ENCODE measurements around the gene EPHB2. TPM values are rescaled to one million over a fixed set of nuclear protein-coding genes. Genes with fewer than 3 reads are reported as not detected.

EPHB2 gene
- total and polyA plus RNA-seq, 2 of the 4 experiments (the other 2 are of a cell fraction) = 52.3 to 58.8 TPM

- POLR2A ChIA-PET (ENCODE audit: unreplicated experiment) = no interaction called here
- H3K4me1 ChIP-seq (ENCODE audit: control insufficient read depth, insufficient read depth, low read length) = 0 out of 2 replicates have a peak, but pooled peaks cover 1% of the 10 kb centered on the region
- H3K9me1 ChIP-seq (ENCODE audit: insufficient read depth, low read length) = no peaks in the 10 kb centered on the region
- no peak overlapping the region; the same call in 2 of the 3 replicates for H2BK15ac ChIP-seq (ENCODE audit: low read depth, low read length)
- H4K91ac ChIP-seq (ENCODE audit: insufficient read depth, low read depth, low read length) = no peak overlapping the region
- H3K4ac ChIP-seq (ENCODE audit: low read depth, low read length) = no peak overlapping the region
- TF ChIP-seq FOS (IDR thresholded peaks at IDR 0.05; ENCODE audit: low read depth, low read length) (no peak), RAD21 (IDR thresholded peaks at IDR 0.05; ENCODE audit: low read length) (no peak), POLR2A (IDR thresholded peaks at IDR 0.05; ENCODE audit: low read depth, low read length) (no peak)
- TF ChIP-seq, protein P1, sequence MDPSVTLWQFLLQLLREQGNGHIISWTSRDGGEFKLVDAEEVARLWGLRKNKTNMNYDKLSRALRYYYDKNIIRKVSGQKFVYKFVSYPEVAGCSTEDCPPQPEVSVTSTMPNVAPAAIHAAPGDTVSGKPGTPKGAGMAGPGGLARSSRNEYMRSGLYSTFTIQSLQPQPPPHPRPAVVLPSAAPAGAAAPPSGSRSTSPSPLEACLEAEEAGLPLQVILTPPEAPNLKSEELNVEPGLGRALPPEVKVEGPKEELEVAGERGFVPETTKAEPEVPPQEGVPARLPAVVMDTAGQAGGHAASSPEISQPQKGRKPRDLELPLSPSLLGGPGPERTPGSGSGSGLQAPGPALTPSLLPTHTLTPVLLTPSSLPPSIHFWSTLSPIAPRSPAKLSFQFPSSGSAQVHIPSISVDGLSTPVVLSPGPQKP (IDR thresholded peaks at IDR 0.05; ENCODE audit: borderline replicate concordance, low read depth, low read length) = no peak
- TF ChIP-seq, protein P2, sequence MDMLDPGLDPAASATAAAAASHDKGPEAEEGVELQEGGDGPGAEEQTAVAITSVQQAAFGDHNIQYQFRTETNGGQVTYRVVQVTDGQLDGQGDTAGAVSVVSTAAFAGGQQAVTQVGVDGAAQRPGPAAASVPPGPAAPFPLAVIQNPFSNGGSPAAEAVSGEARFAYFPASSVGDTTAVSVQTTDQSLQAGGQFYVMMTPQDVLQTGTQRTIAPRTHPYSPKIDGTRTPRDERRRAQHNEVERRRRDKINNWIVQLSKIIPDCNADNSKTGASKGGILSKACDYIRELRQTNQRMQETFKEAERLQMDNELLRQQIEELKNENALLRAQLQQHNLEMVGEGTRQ (IDR thresholded peaks at IDR 0.05; ENCODE audit: low read depth, low read length) = no peak
- H2BK120ac ChIP-seq (ENCODE audit: low read depth, low read length) = no peak overlapping the region
- H3K18ac ChIP-seq (ENCODE audit: low read depth, low read length) = no peak overlapping the region
- H3K27me3 ChIP-seq (ENCODE audit: control insufficient read depth, insufficient read depth, low read length) = peaks cover 2% of the 10 kb centered on the region; the same call in 1 of the 2 replicates
- WGBS, 2 experiments (ENCODE audit: extremely low coverage in 2 of 2, insufficient read length in 1 of 2) = 83% methylated on average over 2 of the region's 12 CpGs; no CpG with 5 or more reads in 1 of the 2 experiments
- no peak overlapping the region for H2AK9ac ChIP-seq (replicated peaks; ENCODE audit: low read depth, low read length, poor library complexity)
- H2AK5ac ChIP-seq (ENCODE audit: low read depth, low read length) = no peak overlapping the region
- no peak overlapping the region; a peak in 1 of 4 replicates for H4K8ac ChIP-seq (ENCODE audit: low read depth in 2 of 2, low read length in 2 of 2)
- no peaks in the 10 kb centered on the region for H3K36me3 ChIP-seq (ENCODE audit: control insufficient read depth, insufficient read depth, low read length)
- intact Hi-C loops (cut with micrococcal nuclease) (no loop called here), dilution Hi-C loops (cut with HindIII; ENCODE audit: low sequenced_read_pairs, unreplicated experiment) (no loop called here), in situ Hi-C loops (cut with MboI; ENCODE audit: low sequenced_read_pairs) (loop anchor here (10.0 kb wide), 1 partner anchor 182 kb away; no protein-coding TSS in a partner anchor)
- CTCF ChIA-PET = interaction anchor here (0.6 to 4.1 kb wide), 4 partner anchors 28 to 186 kb away, joined by 3 to 31 read pairs (median 4); no protein-coding TSS in a partner anchor
- ATAC-seq (ENCODE audit: low read depth) = no peak
- no peak overlapping the region for H3K27ac ChIP-seq (ENCODE audit: insufficient read depth, low read length)
- H3K4me3 ChIP-seq (ENCODE audit: insufficient read depth, low read depth, low read length) = no peak overlapping the region
- H3K56ac ChIP-seq (ENCODE audit: extremely low read depth, insufficient read depth, low read length) = no peak overlapping the region
- BruUV-seq (replicated peaks) = no TSS peak
- H2BK5ac ChIP-seq (ENCODE audit: low read depth, low read length, poor library complexity, severe bottlenecking) = no peak overlapping the region
- H2BK20ac ChIP-seq (ENCODE audit: low read depth, low read length) = no peak overlapping the region; the same call in 1 of the 2 replicates
- H2AFZ ChIP-seq (replicated peaks; ENCODE audit: low read length, poor library complexity) = peak overlapping the region; percentile 79
- no peak overlapping the region for H3K23ac ChIP-seq (ENCODE audit: low read depth, low read length)
- no peak overlapping the region for H4K5ac ChIP-seq (ENCODE audit: low read depth, low read length)
- no peak overlapping the region for H3K14ac ChIP-seq (replicated peaks; ENCODE audit: low read depth, low read length)
- peak; percentile 13 for DNase-seq
- no peaks in the 10 kb centered on the region for H4K20me1 ChIP-seq (ENCODE audit: insufficient read depth, low read length)
- H3K4me2 ChIP-seq (ENCODE audit: low read depth, low read length) = no peak overlapping the region
- no peaks in the 10 kb centered on the region for H3K79me1 ChIP-seq (ENCODE audit: low read depth in 1 of 2, low read length in 2 of 2)
- H3K9ac ChIP-seq (ENCODE audit: low read depth, low read length) = no peak overlapping the region
- no peaks in the 10 kb centered on the region for H3K9me3 ChIP-seq (ENCODE audit: control insufficient read depth, insufficient read depth, low read length)
Observed at GRCh38 chr1:22702296-22703085, 8.1 kb upstream of the EPHB2 start.

All from IMR-90 (cell line).